ENCODE data around the gene COQ10B.

COQ10B gene

GRCh38 chr2:197504000-197504399 lies 50.6 kb downstream of the COQ10B start:
- Histone ChIP-seq H3K9me3 (ENCODE audit: severe bottlenecking) (no peaks in the 10 kb centered on the region), H3K27ac (no peak overlapping the region), H3K4me3 (ENCODE audit: low read depth, low read length) (no peak overlapping the region), H3K36me3 (peaks cover 61% of the 10 kb centered on the region), H3K27me3 (ENCODE audit: insufficient read depth, low read depth, severe bottlenecking) (no peaks in the 10 kb centered on the region)
- TF ChIP-seq CTCF (IDR thresholded peaks at IDR 0.05; ENCODE audit: low read depth, low read length): no peak
- no peak for DNase-seq

- H3K27ac ChIP-seq: no peak overlapping the region
- H3K27me3 ChIP-seq (ENCODE audit: insufficient read depth, low read depth, severe bottlenecking): no peaks in the 10 kb centered on the region
- H3K9me3 ChIP-seq (ENCODE audit: severe bottlenecking): no peaks in the 10 kb centered on the region
- H3K36me3 ChIP-seq: peaks cover 56% of the 10 kb centered on the region
- no peak for DNase-seq
- no peak for TF ChIP-seq CTCF (IDR thresholded peaks at IDR 0.05; ENCODE audit: low read depth, low read length)
- no peak overlapping the region for H3K4me3 ChIP-seq (ENCODE audit: low read depth, low read length)
These were observed 51.2 kb downstream of the COQ10B start for GRCh38 chr2:197504512-197504911.

GRCh38 chr2:197506658-197507057 lies 53.3 kb downstream of the COQ10B start:
- H3K27me3 ChIP-seq (ENCODE audit: insufficient read depth, low read depth, severe bottlenecking): no peaks in the 10 kb centered on the region
- no peaks in the 10 kb centered on the region for H3K9me3 ChIP-seq (ENCODE audit: severe bottlenecking)
- no peak overlapping the region for H3K27ac ChIP-seq
- no peak for DNase-seq
- peaks cover 49% of the 10 kb centered on the region for H3K36me3 ChIP-seq
- no peak overlapping the region for H3K4me3 ChIP-seq (ENCODE audit: low read depth, low read length)
- no peak for TF ChIP-seq CTCF (IDR thresholded peaks at IDR 0.05; ENCODE audit: low read depth, low read length)

GRCh38 chr2:197513915-197514314 lies 60.6 kb downstream of the COQ10B start:
- no peak for TF ChIP-seq CTCF (IDR thresholded peaks at IDR 0.05; ENCODE audit: low read depth, low read length)
- no peaks in the 10 kb centered on the region for H3K9me3 ChIP-seq (ENCODE audit: severe bottlenecking)
- H3K27ac ChIP-seq: peak overlapping the region; percentile 93
- H3K4me3 ChIP-seq (ENCODE audit: low read depth, low read length): no peak overlapping the region
- no peaks in the 10 kb centered on the region for H3K27me3 ChIP-seq (ENCODE audit: insufficient read depth, low read depth, severe bottlenecking)
- H3K36me3 ChIP-seq: peaks cover 7% of the 10 kb centered on the region
- DNase-seq: no peak

- Histone ChIP-seq H3K9me3 (ENCODE audit: severe bottlenecking) (no peaks in the 10 kb centered on the region), H3K27ac (peak overlapping the region; percentile 93), H3K4me3 (ENCODE audit: low read depth, low read length) (peak overlapping the region; percentile 65), H3K27me3 (ENCODE audit: insufficient read depth, low read depth, severe bottlenecking) (no peaks in the 10 kb centered on the region), H3K36me3 (peaks cover 7% of the 10 kb centered on the region)
- no peak for DNase-seq
- TF ChIP-seq CTCF (IDR thresholded peaks at IDR 0.05; ENCODE audit: low read depth, low read length): no peak
These were observed 61.4 kb downstream of the COQ10B start for GRCh38 chr2:197514754-197515153.

- Histone ChIP-seq H3K9me3 (ENCODE audit: severe bottlenecking) (no peaks in the 10 kb centered on the region), H3K27me3 (ENCODE audit: insufficient read depth, low read depth, severe bottlenecking) (no peaks in the 10 kb centered on the region), H3K27ac (peak overlapping the region; percentile 93), H3K36me3 (peaks cover 8% of the 10 kb centered on the region), H3K4me3 (ENCODE audit: low read depth, low read length) (peak overlapping the region; percentile 65)
- DNase-seq: peak; percentile 20
- TF ChIP-seq CTCF (IDR thresholded peaks at IDR 0.05; ENCODE audit: low read depth, low read length): no peak
These were observed 62.0 kb downstream of the COQ10B start for GRCh38 chr2:197515315-197515738.

All from WERI-Rb-1 (cell line).